ENCODE results near the gene PRRC2B.

PRRC2B gene

GRCh38 chr9:131522257-131523085, 128.6 kb downstream of the PRRC2B start:
- no peak for DNase-seq

GRCh38 chr9:131523086-131523388, 129.2 kb downstream of the PRRC2B start:
- no peak for DNase-seq

- DNase-seq: no peak
These were observed 129.9 kb downstream of the PRRC2B start for GRCh38 chr9:131523451-131524435.

- no peak for DNase-seq
These were observed 130.9 kb downstream of the PRRC2B start for GRCh38 chr9:131524665-131525315.

- no peak for DNase-seq
These were observed 132.0 kb downstream of the PRRC2B start for GRCh38 chr9:131525643-131526565.

- no peak for DNase-seq
These were observed 134.3 kb downstream of the PRRC2B start for GRCh38 chr9:131528186-131528585.

- no peak for DNase-seq
These were observed 135.1 kb downstream of the PRRC2B start for GRCh38 chr9:131528886-131529505.

GRCh38 chr9:131529597-131530545, 136.0 kb downstream of the PRRC2B start:
- no peak for DNase-seq

GRCh38 chr9:131530546-131530919, 136.6 kb downstream of the PRRC2B start:
- DNase-seq: peak in 1 of 2 experiments; percentile 41

- peak; percentile 74 to 90 for DNase-seq
These were observed 137.3 kb downstream of the PRRC2B start, which contains the start of gene UCK1 for GRCh38 chr9:131530920-131531832. Gene UCK1 (minus strand): TSS chr9:131531263. CDS start chr9:131531174, 89 bp downstream.

GRCh38 chr9:131534721-131535237, 140.9 kb downstream of the PRRC2B start:
- DNase-seq: no peak

- DNase-seq: no peak
These were observed 144.1 kb downstream of the PRRC2B start for GRCh38 chr9:131537946-131538345.

- DNase-seq: no peak
These were observed 145.5 kb downstream of the PRRC2B start for GRCh38 chr9:131539223-131539923.

GRCh38 chr9:131543141-131543540, 149.3 kb downstream of the PRRC2B start:
- no peak for DNase-seq

- no peak for DNase-seq
These were observed 151.3 kb downstream of the PRRC2B start, which contains the start of gene PRRT1B for GRCh38 chr9:131545003-131545785. Gene PRRT1B (plus strand): TSS chr9:131545523. CDS start chr9:131545616, 93 bp downstream.

- DNase-seq: no peak
These were observed 152.0 kb downstream of the PRRC2B start for GRCh38 chr9:131545786-131546335.

Data from NCI-H524 (cell line).